ENCODE measurements around the gene SETBP1. TPM values are rescaled to one million over a fixed set of nuclear protein-coding genes. Genes with fewer than 3 reads are reported as not detected.

SETBP1 gene
- total RNA-seq, 4 donors from 2014 or later: 16.2 to 33.6 (median 24.4) TPM

- no peaks in the 10 kb centered on the region for H3K27me3 ChIP-seq
- TF ChIP-seq, protein P1, sequence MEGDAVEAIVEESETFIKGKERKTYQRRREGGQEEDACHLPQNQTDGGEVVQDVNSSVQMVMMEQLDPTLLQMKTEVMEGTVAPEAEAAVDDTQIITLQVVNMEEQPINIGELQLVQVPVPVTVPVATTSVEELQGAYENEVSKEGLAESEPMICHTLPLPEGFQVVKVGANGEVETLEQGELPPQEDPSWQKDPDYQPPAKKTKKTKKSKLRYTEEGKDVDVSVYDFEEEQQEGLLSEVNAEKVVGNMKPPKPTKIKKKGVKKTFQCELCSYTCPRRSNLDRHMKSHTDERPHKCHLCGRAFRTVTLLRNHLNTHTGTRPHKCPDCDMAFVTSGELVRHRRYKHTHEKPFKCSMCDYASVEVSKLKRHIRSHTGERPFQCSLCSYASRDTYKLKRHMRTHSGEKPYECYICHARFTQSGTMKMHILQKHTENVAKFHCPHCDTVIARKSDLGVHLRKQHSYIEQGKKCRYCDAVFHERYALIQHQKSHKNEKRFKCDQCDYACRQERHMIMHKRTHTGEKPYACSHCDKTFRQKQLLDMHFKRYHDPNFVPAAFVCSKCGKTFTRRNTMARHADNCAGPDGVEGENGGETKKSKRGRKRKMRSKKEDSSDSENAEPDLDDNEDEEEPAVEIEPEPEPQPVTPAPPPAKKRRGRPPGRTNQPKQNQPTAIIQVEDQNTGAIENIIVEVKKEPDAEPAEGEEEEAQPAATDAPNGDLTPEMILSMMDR (IDR thresholded peaks at IDR 0.05): no peak
- TF ChIP-seq POLR2AphosphoS5 (IDR thresholded peaks at IDR 0.05) (no peak), POLR2A (IDR thresholded peaks at IDR 0.05) (no peak), EP300 (IDR thresholded peaks at IDR 0.05; ENCODE audit: low read depth) (no peak)
- H3K36me3 ChIP-seq: no peaks in the 10 kb centered on the region
- WGBS, 2 donors (ENCODE audit: low coverage in 1 of 2): 50 to 84% methylated on average over 2 to 6 of the region's 6 CpGs
- H3K4me3 ChIP-seq: no peak overlapping the region
- H3K27ac ChIP-seq: no peak overlapping the region
- intact Hi-C loops (cut with DNase I; ENCODE audit: low total_unique reads): loop anchor here (10.0 kb wide), 1 partner anchor 120 kb away; no protein-coding TSS in a partner anchor
- no peak for DNase-seq
- in situ Hi-C loops (cut with MboI; ENCODE audit: low pct_ligation_motif_present in 1 of 4, low pct_unique_long_range_greater_than_20kb in 1 of 4, low sequenced_read_pairs in 3 of 4): loop anchor here in 3 of 4 donors (10.0 to 25.0 kb wide), 4 partner anchors 127 to 527 kb away; no protein-coding TSS in a partner anchor
- peaks cover 0 to 25% (median 10%) of the 10 kb centered on the region in 4 donors for H3K4me1 ChIP-seq
- H3K9me3 ChIP-seq: no peaks in the 10 kb centered on the region
Measured at GRCh38 chr18:44685296-44685695, 4.6 kb downstream of the SETBP1 start.

DNA sequence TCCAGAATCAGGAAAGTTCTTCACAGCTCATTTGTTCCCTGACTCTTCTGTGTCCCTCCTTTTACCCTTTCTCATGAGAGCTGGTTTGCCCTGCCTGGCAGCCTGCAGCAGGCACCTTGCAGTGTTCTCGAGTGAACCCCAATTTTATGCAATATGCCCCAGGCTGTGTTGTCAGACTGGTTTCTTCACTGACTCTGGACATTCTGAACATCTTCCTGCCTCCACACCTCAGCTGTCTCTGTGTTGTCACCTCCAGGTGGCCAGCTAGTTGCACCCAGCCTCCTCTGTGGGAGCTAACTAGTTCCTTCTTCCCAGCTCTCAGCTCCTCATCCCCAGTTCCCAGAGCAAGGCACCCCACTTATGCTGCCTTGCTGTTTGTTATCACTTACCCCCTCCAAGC is 5.5 kb downstream of the SETBP1 start:
- Histone ChIP-seq H3K27ac (no peak overlapping the region), H3K9me3 (no peaks in the 10 kb centered on the region), H3K27me3 (no peaks in the 10 kb centered on the region), H3K36me3 (no peaks in the 10 kb centered on the region), H3K4me3 (no peak overlapping the region), H3K4me1 (peaks cover 0 to 33% (median 14%) of the 10 kb centered on the region in 4 donors)
- in situ Hi-C loops (cut with MboI; ENCODE audit: low pct_ligation_motif_present in 1 of 4, low pct_unique_long_range_greater_than_20kb in 1 of 4, low sequenced_read_pairs in 3 of 4) (loop anchor here in 3 of 4 donors (10.0 to 25.0 kb wide), 4 partner anchors 126 to 526 kb away; no protein-coding TSS in a partner anchor), intact Hi-C loops (cut with DNase I; ENCODE audit: low total_unique reads) (loop anchor here (10.0 kb wide), 1 partner anchor 119 kb away; no protein-coding TSS in a partner anchor)
- TF ChIP-seq, protein P1 (IDR thresholded peaks at IDR 0.05): no peak
- TF ChIP-seq POLR2A (IDR thresholded peaks at IDR 0.05) (no peak), EP300 (IDR thresholded peaks at IDR 0.05; ENCODE audit: low read depth) (no peak), POLR2AphosphoS5 (IDR thresholded peaks at IDR 0.05) (no peak)
- no peak for DNase-seq
- WGBS, 2 donors (ENCODE audit: low coverage in 1 of 2): 75% methylated on average over 1 of the region's 1 CpG; no CpG with 5 or more reads in 1 of the 2 donors

DNA sequence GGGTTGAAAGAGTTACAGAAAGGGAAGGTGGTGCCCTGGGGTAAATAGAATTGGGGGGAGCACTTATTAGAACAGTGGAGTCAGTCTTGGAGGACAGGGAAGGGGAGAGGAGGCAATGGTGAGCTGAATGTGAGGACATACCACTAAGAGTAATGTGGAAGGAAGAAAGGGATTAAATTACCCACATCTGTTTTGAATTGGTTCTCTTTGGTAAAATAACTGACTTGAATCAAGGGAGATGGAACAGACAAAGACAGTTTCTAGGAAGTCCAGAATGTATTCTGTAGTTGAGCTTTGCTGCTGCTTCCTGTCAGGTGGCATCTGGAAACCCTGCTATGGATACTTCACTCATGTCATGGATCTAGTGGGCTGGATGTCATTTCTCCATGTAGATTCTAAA is 6.7 kb downstream of the SETBP1 start:
- no peak for TF ChIP-seq EP300 (IDR thresholded peaks at IDR 0.05; ENCODE audit: low read depth)
- no peak for TF ChIP-seq POLR2AphosphoS5 (IDR thresholded peaks at IDR 0.05)
- TF ChIP-seq POLR2A (IDR thresholded peaks at IDR 0.05): no peak
- TF ChIP-seq, protein P1 (IDR thresholded peaks at IDR 0.05): no peak
- intact Hi-C loops (cut with DNase I; ENCODE audit: low total_unique reads): loop anchor here (10.0 kb wide), 1 partner anchor 117 kb away; no protein-coding TSS in a partner anchor
- peaks cover 0 to 40% (median 17%) of the 10 kb centered on the region in 4 donors for H3K4me1 ChIP-seq
- H3K27ac ChIP-seq: no peak overlapping the region
- H3K27me3 ChIP-seq: no peaks in the 10 kb centered on the region
- no peak overlapping the region for H3K4me3 ChIP-seq
- H3K9me3 ChIP-seq: no peaks in the 10 kb centered on the region
- H3K36me3 ChIP-seq: no peaks in the 10 kb centered on the region
- no peak for DNase-seq
- in situ Hi-C loops (cut with MboI; ENCODE audit: low pct_ligation_motif_present in 1 of 4, low pct_unique_long_range_greater_than_20kb in 1 of 4, low sequenced_read_pairs in 3 of 4): loop anchor here in 3 of 4 donors (10.0 to 25.0 kb wide), 4 partner anchors 125 to 525 kb away; no protein-coding TSS in a partner anchor

DNA sequence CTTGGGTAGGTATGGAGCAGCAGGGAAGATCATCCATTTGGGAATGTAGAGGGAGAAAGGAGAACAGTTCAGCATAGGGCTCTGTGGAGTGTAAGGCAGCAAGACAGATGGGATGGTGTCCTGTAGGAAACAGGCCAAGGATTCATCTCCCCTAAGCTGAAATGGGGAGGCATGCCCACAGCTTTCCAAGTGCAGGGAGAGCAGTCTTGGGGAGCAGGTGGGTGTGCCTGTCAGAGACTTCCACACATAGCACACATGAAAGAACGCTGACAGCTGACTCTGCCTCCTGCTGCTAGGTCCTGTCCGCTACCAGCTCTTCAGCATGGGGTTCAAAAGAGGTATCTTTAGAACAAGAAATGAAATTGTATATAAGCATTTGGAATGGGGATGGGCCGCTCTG is 9.0 kb downstream of the SETBP1 start:
- Histone ChIP-seq H3K27me3 (no peaks in the 10 kb centered on the region), H3K4me3 (no peak overlapping the region), H3K27ac (no peak overlapping the region), H3K4me1 (peaks cover 0 to 31% (median 10%) of the 10 kb centered on the region in 4 donors), H3K36me3 (no peaks in the 10 kb centered on the region), H3K9me3 (no peaks in the 10 kb centered on the region)
- 83 to 88% methylated on average over 1 to 3 of the region's 3 CpGs for WGBS, 2 donors (ENCODE audit: low coverage in 1 of 2)
- intact Hi-C loops (cut with DNase I; ENCODE audit: low total_unique reads): loop anchor here (10.0 kb wide), 1 partner anchor 115 kb away; no protein-coding TSS in a partner anchor
- TF ChIP-seq, protein P1 (IDR thresholded peaks at IDR 0.05): no peak
- no peak for TF ChIP-seq POLR2A (IDR thresholded peaks at IDR 0.05)
- TF ChIP-seq EP300 (IDR thresholded peaks at IDR 0.05; ENCODE audit: low read depth): no peak
- TF ChIP-seq POLR2AphosphoS5 (IDR thresholded peaks at IDR 0.05): no peak
- in situ Hi-C loops (cut with MboI; ENCODE audit: low pct_ligation_motif_present in 1 of 4, low pct_unique_long_range_greater_than_20kb in 1 of 4, low sequenced_read_pairs in 3 of 4): loop anchor here in 3 of 4 donors (10.0 to 25.0 kb wide), 4 partner anchors 123 to 523 kb away; no protein-coding TSS in a partner anchor
- no peak for DNase-seq
